SK-N-SH (cell line): ENCODE data around the gene NEGR1. TPM values are rescaled to one million over a fixed set of nuclear protein-coding genes. Genes with fewer than 3 reads are reported as not detected.

ENCODE experiments used
- CTCF ChIA-PET: fragments of 300-600, 350-600 bp; formaldehyde crosslinking; extraction: SDS; loops from one replicate; lab custom pipeline; 2021; lab: Yijun Ruan, JAX
- POLR2A ChIA-PET: fragments of 350-600 bp; sonication (Branson Sonifier 250); formaldehyde crosslinking; extraction: SDS; loops from one replicate; lab custom pipeline; 2020; ENCODE audit warnings: antibody characterized with exemption, inconsistent platforms; lab: Yijun Ruan, JAX
- DNase-seq: peaks from one replicate; pipeline ENCODE4 v3.0.0; 2012
- H2AFZ ChIP-seq: fragments of 200-600 bp; sonication (generic); 2 replicates; pipeline ENCODE4 v1.8.1; 2016; ENCODE audit warnings: antibody characterized with exemption, mild to moderate bottlenecking, low read depth
- H3F3A ChIP-seq: fragments of 200-600 bp; sonication (generic); replicated peaks from 2 replicates; pipeline ENCODE3; 2016; ENCODE audit warnings: antibody characterized with exemption, mild to moderate bottlenecking; ENCODE audit not compliant: insufficient read depth
- H3K27ac ChIP-seq, 2 experiments: fragments of 200-500 bp in 1 of 2; fragments of 200-600 bp in 1 of 2; sonication (Bioruptor generic) in 1 of 2; sonication (generic), shearing (Covaris generic) in 1 of 2; 2 replicates each; pipeline versions ENCODE4 v1.5.1 to v1.6.1; 2014 to 2016; ENCODE audit warnings: low read depth in 2 of 2, inconsistent platforms in 1 of 2, low read length in 1 of 2, mild to moderate bottlenecking in 1 of 2, mixed read lengths in 1 of 2
- H3K27me3 ChIP-seq: fragments of 200-600 bp; sonication (generic), shearing (Covaris generic); 2 replicates; pipeline ENCODE4 v1.6.1; 2016; ENCODE audit warnings: mixed run types; ENCODE audit not compliant: insufficient read depth
- H3K36me3 ChIP-seq, 2 experiments: fragments of 200-500 bp in 1 of 2; fragments of 200-600 bp in 1 of 2; sonication (Bioruptor generic) in 1 of 2; sonication (generic) in 1 of 2; replicated peaks in 1 of 2; 2 replicates each; pipeline versions ENCODE3 to v1.5.1; 2014 to 2016; ENCODE audit warnings: low read length in 1 of 2, mild to moderate bottlenecking in 1 of 2; ENCODE audit not compliant: insufficient read depth in 2 of 2, control insufficient read depth in 1 of 2
- H3K4me1 ChIP-seq, 2 experiments: fragments of 200-500 bp in 1 of 2; fragments of 200-600 bp in 1 of 2; sonication (Bioruptor generic) in 1 of 2; sonication (generic), shearing (Covaris generic) in 1 of 2; 2 replicates each; pipeline versions ENCODE4 v1.5.1 to v1.6.1; 2014 to 2016; ENCODE audit warnings: low read depth in 1 of 2, low read length in 1 of 2, mixed run types in 1 of 2; ENCODE audit not compliant: insufficient read depth in 2 of 2, control insufficient read depth in 1 of 2
- H3K4me2 ChIP-seq: fragments of 200-600 bp; sonication (generic), shearing (Covaris generic); 2 replicates; pipeline ENCODE4 v1.6.1; 2017; ENCODE audit warnings: mixed run types
- H3K4me3 ChIP-seq, 2 experiments: fragments of 200-500 bp in 1 of 2; fragments of 200-600 bp in 1 of 2; sonication (Bioruptor generic) in 1 of 2; sonication (generic), shearing (Covaris generic) in 1 of 2; 2 replicates each; pipeline versions ENCODE4 v1.5.1 to v1.8.1; 2014 to 2016; ENCODE audit warnings: low read depth in 2 of 2, inconsistent platforms in 1 of 2, low read length in 1 of 2, mild to moderate bottlenecking in 1 of 2, mixed read lengths in 1 of 2, moderate library complexity in 1 of 2
- H3K79me2 ChIP-seq: fragments of 200-600 bp; sonication (generic); 2 replicates; pipeline ENCODE4 v1.8.1; 2017; ENCODE audit warnings: mild to moderate bottlenecking; ENCODE audit not compliant: insufficient read depth
- H3K9ac ChIP-seq: fragments of 200-600 bp; sonication (generic); 2 replicates; pipeline ENCODE4 v1.6.1; 2017; ENCODE audit warnings: mixed run types
- H3K9me2 ChIP-seq: fragments of 200-600 bp; sonication (generic); 2 replicates; pipeline ENCODE4 v1.6.1; 2017; ENCODE audit warnings: mixed run types
- H3K9me3 ChIP-seq: fragments of 200-600 bp; sonication (generic); 2 replicates; pipeline ENCODE4 v1.6.1; 2017; ENCODE audit warnings: mixed run types, mild to moderate bottlenecking, moderate library complexity
- H4K20me1 ChIP-seq: fragments of 200-600 bp; sonication (generic); 2 replicates; pipeline ENCODE4 v1.6.1; 2017; ENCODE audit warnings: mild to moderate bottlenecking, mixed run types; ENCODE audit not compliant: insufficient read depth
- CTCF ChIP-seq: fragments of 200-600 bp; sonication (generic); IDR thresholded peaks from 2 replicates; pipeline ENCODE4 v1.6.1; 2017; ENCODE audit warnings: antibody characterized with exemption, mild to moderate bottlenecking, moderate library complexity
- ELF1 ChIP-seq: IDR thresholded peaks from 2 replicates; pipeline ENCODE4 v1.4.0; 2012
- EP300 ChIP-seq, 2 experiments: IDR thresholded peaks; 2 replicates each; pipeline versions ENCODE4 v1.4.0 to v1.6.1; 2012; ENCODE audit warnings: borderline replicate concordance in 1 of 2, low read depth in 1 of 2, low read length in 1 of 2
- FOSL2 ChIP-seq: IDR thresholded peaks from 2 replicates; pipeline ENCODE4 v1.4.0; 2012; ENCODE audit warnings: low read depth, mild to moderate bottlenecking, moderate library complexity, borderline replicate concordance
- FOXJ3 ChIP-seq: sonication (generic); formaldehyde crosslinking; IDR thresholded peaks from 2 replicates; pipeline ENCODE4 v1.5.1; 2020; ENCODE audit warnings: mild to moderate bottlenecking, missing genetic modification reagents
- FOXM1 ChIP-seq: IDR thresholded peaks from 2 replicates; pipeline ENCODE4 v1.4.0; 2012; ENCODE audit warnings: low read depth, mild to moderate bottlenecking
- GABPA ChIP-seq: IDR thresholded peaks from 2 replicates; pipeline ENCODE4 v1.4.0; 2012; ENCODE audit warnings: low read depth, mild to moderate bottlenecking
- GATA2 ChIP-seq: sonication (generic); formaldehyde crosslinking; IDR thresholded peaks from 2 replicates; pipeline ENCODE4 v1.5.0; 2020; ENCODE audit warnings: mild to moderate bottlenecking, missing genetic modification reagents
- IRF3 ChIP-seq: fragments of 150-350 bp; IDR thresholded peaks from 2 replicates; pipeline ENCODE4 v1.6.1; 2016; ENCODE audit warnings: mild to moderate bottlenecking, low read depth, low read length
- JUND ChIP-seq: IDR thresholded peaks from 2 replicates; pipeline ENCODE4 v1.4.0; 2012
- MAX ChIP-seq: IDR thresholded peaks from 2 replicates; pipeline ENCODE4 v1.4.0; 2012; ENCODE audit warnings: low read depth
- MXI1 ChIP-seq: IDR thresholded peaks from 2 replicates; pipeline ENCODE4 v1.6.1; 2012; ENCODE audit warnings: mild to moderate bottlenecking, low read depth, low read length, improper control_type of control experiment
- NFIC ChIP-seq: IDR thresholded peaks from 2 replicates; pipeline ENCODE4 v1.4.0; 2012; ENCODE audit warnings: borderline replicate concordance
- NRF1 ChIP-seq: IDR thresholded peaks from 2 replicates; pipeline ENCODE4 v1.6.1; 2012; ENCODE audit warnings: low read depth, mild to moderate bottlenecking, low read length
- PBX3 ChIP-seq: IDR thresholded peaks from 2 replicates; pipeline ENCODE4; 2012
- RFX5 ChIP-seq: IDR thresholded peaks from 2 replicates; pipeline ENCODE4 v1.6.1; 2012; ENCODE audit warnings: mild to moderate bottlenecking, improper control_type of control experiment, low read length
- RXRA ChIP-seq: IDR thresholded peaks from 2 replicates; pipeline ENCODE4 v1.4.0; 2012; ENCODE audit warnings: low read depth, mild to moderate bottlenecking, borderline replicate concordance
- SIN3A ChIP-seq: IDR thresholded peaks from 2 replicates; pipeline ENCODE4 v1.6.1; 2012; ENCODE audit warnings: low read depth, mild to moderate bottlenecking, low read length, moderate library complexity, borderline replicate concordance
- TAF1 ChIP-seq: IDR thresholded peaks from 2 replicates; pipeline ENCODE4 v1.6.1; 2012; ENCODE audit warnings: low read depth, mild to moderate bottlenecking, low read length, moderate library complexity, borderline replicate concordance
- TEAD4 ChIP-seq: IDR thresholded peaks from 2 replicates; pipeline ENCODE4 v1.4.0; 2012; ENCODE audit warnings: mild to moderate bottlenecking, borderline replicate concordance; ENCODE audit not compliant: insufficient read depth
- USF2 ChIP-seq: fragments of 150-350 bp; IDR thresholded peaks from 2 replicates; pipeline ENCODE4 v1.6.1; 2017; ENCODE audit warnings: antibody characterized with exemption, low read length, low read depth, borderline replicate concordance
- YY1 ChIP-seq: IDR thresholded peaks from 2 replicates; pipeline ENCODE4 v1.4.0; 2012; ENCODE audit warnings: low read depth, mild to moderate bottlenecking
- ZBTB33 ChIP-seq: IDR thresholded peaks from 2 replicates; pipeline ENCODE4 v1.4.0; 2012; ENCODE audit warnings: low read depth, borderline replicate concordance
- WGBS: methylation state at CpG from one replicate; pipeline ENCODE4 v1.1.6; 2017; ENCODE audit warnings: low lambda C conversion rate; 5-methylcytosine and 5-hydroxymethylcytosine counted together
- polyA plus RNA-seq, 3 experiments: library from polyadenylated mRNA; depleted of rRNA; stranded (reverse); fragments of >200 nt; gene quantifications; 2 replicates each; pipeline ENCODE4 v1.2.3, GENCODE V29; 2012

The NEGR1 gene
- polyA plus RNA-seq, 1 of the 3 experiments (the other 2 are of a cell fraction): 0.21 TPM

- Histone ChIP-seq H3K4me2 (no peak overlapping the region), H3K9ac (no peak overlapping the region), H3K36me3 (no peaks in the 10 kb centered on the region), H4K20me1 (no peaks in the 10 kb centered on the region), H3K27me3 (no peaks in the 10 kb centered on the region), H3K9me2 (no peaks in the 10 kb centered on the region), H3K79me2 (no peaks in the 10 kb centered on the region), H3K27ac (no peak overlapping the region), H3F3A (no peaks in the 10 kb centered on the region), H2AFZ (no peak overlapping the region), H3K9me3 (no peaks in the 10 kb centered on the region), H3K4me3 (no peak overlapping the region), H3K4me1 (no peaks in the 10 kb centered on the region)
- TF ChIP-seq TAF1 (no peak), PBX3 (no peak), USF2 (no peak), FOSL2 (no peak), ELF1 (no peak), RXRA (no peak), JUND (no peak), GABPA (no peak), YY1 (no peak), FOXJ3 (CRISPR knock-in tag) (no peak), SIN3A (no peak), RFX5 (no peak), TEAD4 (no peak), FOXM1 (no peak)
- no peak for DNase-seq
- POLR2A ChIA-PET: no interaction called here
- CTCF ChIA-PET: no interaction called here
- WGBS: 75% methylated on average over 2 of the region's 2 CpGs
These were observed 142.1 kb downstream of the NEGR1 start for GRCh38 chr1:72140222-72140621.

GRCh38 chr1:72137656-72138055 is 144.7 kb downstream of the NEGR1 start:
- H3K4me1 ChIP-seq: no peaks in the 10 kb centered on the region
- H3K27me3 ChIP-seq: no peaks in the 10 kb centered on the region
- H3F3A ChIP-seq: no peaks in the 10 kb centered on the region
- H3K4me2 ChIP-seq: no peak overlapping the region
- H3K9me3 ChIP-seq: no peaks in the 10 kb centered on the region
- H3K36me3 ChIP-seq: no peaks in the 10 kb centered on the region
- H3K9ac ChIP-seq: no peak overlapping the region
- H3K9me2 ChIP-seq: no peaks in the 10 kb centered on the region
- H3K79me2 ChIP-seq: no peaks in the 10 kb centered on the region
- DNase-seq: no peak
- no peaks in the 10 kb centered on the region for H4K20me1 ChIP-seq
- no peak overlapping the region for H3K4me3 ChIP-seq
- TF ChIP-seq TEAD4 (no peak), NFIC (no peak), ELF1 (no peak), IRF3 (no peak), MXI1 (no peak), EP300 (IDR thresholded peaks at IDR 0.05; ENCODE audit: borderline replicate concordance in 1 of 2, low read depth in 1 of 2, low read length in 1 of 2) (no peak), GABPA (no peak), NRF1 (no peak), MAX (no peak), CTCF (no peak), JUND (no peak), GATA2 (CRISPR knock-in tag) (no peak), ZBTB33 (no peak)
- no peak overlapping the region for H3K27ac ChIP-seq
- ChIA-PET POLR2A (no interaction called here), CTCF (no interaction called here)
- 38% methylated on average over 1 of the region's 1 CpG for WGBS
- no peak overlapping the region for H2AFZ ChIP-seq
